Astrocyte (in vitro differentiated cells and primary cell): ENCODE data around the gene XRCC6. TPM values are rescaled to one million over a fixed set of nuclear protein-coding genes. Genes with fewer than 3 reads are reported as not detected.
"Not testable (repeated sequence)": the region's sequence is repeated elsewhere in the genome, so short reads cannot be mapped to it uniquely, and the experiment has no call there.

Experiments used
- DNase-seq: peaks from one replicate; pipeline ENCODE4 v3.0.0-alpha.2; 2010; ENCODE audit warnings: low read depth
- FAIRE-seq: peaks from 2 replicates; lab custom pipeline; 2011; peaks lifted over from hg19 to GRCh38; lab: Jason Lieb, UNC
- H2AFZ ChIP-seq: 2 replicates; pipeline ENCODE4 v1.6.0; 2012; ENCODE audit warnings: low read depth, low read length, inconsistent platforms
- H3K27ac ChIP-seq: 2 replicates; pipeline ENCODE4 v1.5.1; 2011; ENCODE audit warnings: low read depth, low read length, inconsistent platforms
- H3K27me3 ChIP-seq: 2 replicates; pipeline ENCODE4 v1.6.0; 2011; ENCODE audit warnings: low read length, inconsistent platforms; ENCODE audit not compliant: insufficient read depth
- H3K36me3 ChIP-seq: 2 replicates; pipeline ENCODE4 v1.5.1; 2011; ENCODE audit warnings: low read length, inconsistent platforms; ENCODE audit not compliant: insufficient read depth
- H3K4me1 ChIP-seq: 2 replicates; pipeline ENCODE4 v1.5.1; 2011; ENCODE audit warnings: low read length, inconsistent platforms; ENCODE audit not compliant: insufficient read depth
- H3K4me2 ChIP-seq: 2 replicates; pipeline ENCODE4 v1.6.0; 2012; ENCODE audit warnings: low read length, inconsistent platforms
- H3K4me3 ChIP-seq: 2 replicates; pipeline ENCODE4 v1.5.1; 2011; ENCODE audit warnings: low read depth, mild to moderate bottlenecking, low read length, inconsistent platforms; ENCODE audit not compliant: insufficient read depth
- H3K79me2 ChIP-seq: 2 replicates; pipeline ENCODE4 v1.6.0; 2012; ENCODE audit warnings: mild to moderate bottlenecking, low read length, inconsistent platforms; ENCODE audit not compliant: insufficient read depth
- H3K9ac ChIP-seq: 2 replicates; pipeline ENCODE4 v1.6.0; 2012; ENCODE audit warnings: mild to moderate bottlenecking, low read length, inconsistent platforms
- H3K9me3 ChIP-seq: 2 replicates; pipeline ENCODE4 v1.5.1; 2012; ENCODE audit warnings: low read depth, mild to moderate bottlenecking, low read length, inconsistent platforms; ENCODE audit not compliant: insufficient read depth
- H4K20me1 ChIP-seq: 2 replicates; pipeline ENCODE4 v1.6.0; 2012; ENCODE audit warnings: low read length, inconsistent platforms; ENCODE audit not compliant: insufficient read depth
- H3K27ac Mint-ChIP-seq: one replicate; pipeline ENCODE4 v1.8.0; 2021; ENCODE audit warnings: mild to moderate bottlenecking, mixed read lengths; ENCODE audit not compliant: unreplicated experiment
- H3K27me3 Mint-ChIP-seq: one replicate; pipeline ENCODE4 v1.8.0; 2021; ENCODE audit warnings: low read depth, mixed read lengths; ENCODE audit not compliant: unreplicated experiment
- H3K36me3 Mint-ChIP-seq: one replicate; pipeline ENCODE4 v1.8.0; 2021; ENCODE audit warnings: low read depth, mixed read lengths; ENCODE audit not compliant: unreplicated experiment
- H3K4me1 Mint-ChIP-seq: one replicate; pipeline ENCODE4 v1.8.0; 2021; ENCODE audit warnings: low read depth, mixed read lengths; ENCODE audit not compliant: unreplicated experiment
- H3K4me3 Mint-ChIP-seq: one replicate; pipeline ENCODE4 v1.8.0; 2021; ENCODE audit warnings: mild to moderate bottlenecking, moderate library complexity, mixed read lengths; ENCODE audit not compliant: unreplicated experiment
- H3K9me3 Mint-ChIP-seq: one replicate; pipeline ENCODE4 v1.8.0; 2021; ENCODE audit warnings: mild to moderate bottlenecking, mixed read lengths; ENCODE audit not compliant: unreplicated experiment
- EZH2 ChIP-seq: IDR thresholded peaks from 2 replicates; pipeline ENCODE4 v1.6.1; 2012; ENCODE audit warnings: mild to moderate bottlenecking, low read length, inconsistent platforms; ENCODE audit not compliant: insufficient read depth
- total RNA-seq: library from RNA; stranded (reverse); gene quantifications from 2 replicates; pipeline ENCODE4 v1.2.1, GENCODE V29; 2021
- TF ChIP-seq, protein P1 (sequence below): IDR thresholded peaks from 2 replicates; pipeline ENCODE4 v1.5.1; 2011; ENCODE audit warnings: low read depth, mild to moderate bottlenecking, inconsistent platforms, low read length, moderate library complexity; ENCODE audit not compliant: insufficient read depth

XRCC6 gene
- total RNA-seq, 1 donor from 2014 or later: 232 TPM

- Mint-ChIP-seq H3K36me3 (peaks cover 12% of the 10 kb centered on the region), H3K27me3 (no peaks in the 10 kb centered on the region), H3K4me1 (no peaks in the 10 kb centered on the region), H3K27ac (peak overlapping the region; percentile 24), H3K9me3 (no peaks in the 10 kb centered on the region), H3K4me3 (no peak overlapping the region)
- no peaks in the 10 kb centered on the region for H3K4me1 ChIP-seq
- peaks cover 50% of the 10 kb centered on the region for H3K79me2 ChIP-seq
- no peak overlapping the region for H2AFZ ChIP-seq
- H3K4me3 ChIP-seq: no peak overlapping the region
- H3K4me2 ChIP-seq: no peak overlapping the region
- FAIRE-seq (no peak), DNase-seq (peak; percentile 49)
- no peak overlapping the region for H3K9ac ChIP-seq
- H3K27me3 ChIP-seq: no peaks in the 10 kb centered on the region
- H3K9me3 ChIP-seq: no peaks in the 10 kb centered on the region
- TF ChIP-seq, protein P1, sequence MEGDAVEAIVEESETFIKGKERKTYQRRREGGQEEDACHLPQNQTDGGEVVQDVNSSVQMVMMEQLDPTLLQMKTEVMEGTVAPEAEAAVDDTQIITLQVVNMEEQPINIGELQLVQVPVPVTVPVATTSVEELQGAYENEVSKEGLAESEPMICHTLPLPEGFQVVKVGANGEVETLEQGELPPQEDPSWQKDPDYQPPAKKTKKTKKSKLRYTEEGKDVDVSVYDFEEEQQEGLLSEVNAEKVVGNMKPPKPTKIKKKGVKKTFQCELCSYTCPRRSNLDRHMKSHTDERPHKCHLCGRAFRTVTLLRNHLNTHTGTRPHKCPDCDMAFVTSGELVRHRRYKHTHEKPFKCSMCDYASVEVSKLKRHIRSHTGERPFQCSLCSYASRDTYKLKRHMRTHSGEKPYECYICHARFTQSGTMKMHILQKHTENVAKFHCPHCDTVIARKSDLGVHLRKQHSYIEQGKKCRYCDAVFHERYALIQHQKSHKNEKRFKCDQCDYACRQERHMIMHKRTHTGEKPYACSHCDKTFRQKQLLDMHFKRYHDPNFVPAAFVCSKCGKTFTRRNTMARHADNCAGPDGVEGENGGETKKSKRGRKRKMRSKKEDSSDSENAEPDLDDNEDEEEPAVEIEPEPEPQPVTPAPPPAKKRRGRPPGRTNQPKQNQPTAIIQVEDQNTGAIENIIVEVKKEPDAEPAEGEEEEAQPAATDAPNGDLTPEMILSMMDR: no peak
- no peak for TF ChIP-seq EZH2
- no peak overlapping the region for H3K27ac ChIP-seq
- peaks cover 54% of the 10 kb centered on the region for H3K36me3 ChIP-seq
- H4K20me1 ChIP-seq: peaks cover 44% of the 10 kb centered on the region
Measured at GRCh38 chr22:41636467-41636866, 15.4 kb downstream of the XRCC6 start.

DNA sequence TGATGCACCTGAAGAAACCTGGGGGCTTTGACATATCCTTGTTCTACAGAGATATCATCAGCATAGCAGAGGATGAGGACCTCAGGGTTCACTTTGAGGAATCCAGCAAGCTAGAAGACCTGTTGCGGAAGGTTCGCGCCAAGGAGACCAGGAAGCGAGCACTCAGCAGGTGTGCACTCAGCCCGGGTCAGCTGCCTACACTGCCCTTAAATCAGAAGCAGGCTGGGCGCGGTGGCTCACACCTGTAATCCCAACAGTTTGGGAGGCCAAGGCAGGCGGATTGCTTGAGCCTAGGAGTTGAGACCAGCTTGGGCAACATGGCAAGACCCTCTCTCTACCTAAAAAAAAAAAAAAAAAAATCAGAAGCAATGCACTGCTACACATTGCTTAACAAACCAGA, 16.5 kb downstream of the XRCC6 start:
- not testable (repeated sequence) for H3K4me3 ChIP-seq, H3K27ac ChIP-seq, H3K4me2 ChIP-seq, H3K27me3 ChIP-seq, H3K9me3 Mint-ChIP-seq, H3K4me3 Mint-ChIP-seq, H3K4me1 Mint-ChIP-seq, H3K4me1 ChIP-seq, H3K9me3 ChIP-seq, H3K27me3 Mint-ChIP-seq, DNase-seq, FAIRE-seq, H3K27ac Mint-ChIP-seq, H2AFZ ChIP-seq, H3K9ac ChIP-seq
- H3K36me3 Mint-ChIP-seq: peaks cover 12% of the 10 kb centered on the region
- Histone ChIP-seq H3K79me2 (peaks cover 53% of the 10 kb centered on the region), H4K20me1 (peaks cover 55% of the 10 kb centered on the region), H3K36me3 (peaks cover 64% of the 10 kb centered on the region)

DNA sequence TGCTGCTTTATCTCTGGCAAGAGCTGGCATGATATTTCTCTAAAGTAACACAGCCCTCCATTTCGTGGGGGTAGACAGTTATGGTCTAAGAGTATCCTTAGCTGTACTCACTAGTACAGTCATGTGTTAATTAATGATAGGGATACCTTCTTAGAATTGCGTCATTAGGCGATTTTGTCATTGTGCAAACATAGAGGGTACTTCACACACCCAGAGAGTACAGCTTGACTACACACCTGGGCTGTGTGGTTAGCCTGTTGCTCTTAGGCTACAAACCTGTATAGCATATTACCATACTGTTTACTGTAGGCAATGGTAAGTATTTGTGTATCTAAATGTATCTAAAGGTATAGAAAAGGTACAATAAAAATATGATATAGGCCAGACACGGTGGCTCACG, 17.0 kb downstream of the XRCC6 start:
- Histone ChIP-seq H4K20me1 (peaks cover 59% of the 10 kb centered on the region), H3K9ac (no peak overlapping the region), H3K27me3 (no peaks in the 10 kb centered on the region), H3K27ac (no peak overlapping the region), H2AFZ (no peak overlapping the region), H3K4me3 (no peak overlapping the region), H3K9me3 (no peaks in the 10 kb centered on the region), H3K79me2 (peaks cover 54% of the 10 kb centered on the region), H3K4me1 (no peaks in the 10 kb centered on the region), H3K36me3 (peaks cover 66% of the 10 kb centered on the region), H3K4me2 (no peak overlapping the region)
- TF ChIP-seq EZH2: no peak
- TF ChIP-seq, protein P1: no peak
- H3K4me3 Mint-ChIP-seq: no peak overlapping the region
- no peak for DNase-seq
- H3K9me3 Mint-ChIP-seq: no peaks in the 10 kb centered on the region
- H3K36me3 Mint-ChIP-seq: peaks cover 16% of the 10 kb centered on the region
- no peak for FAIRE-seq
- H3K27me3 Mint-ChIP-seq: no peaks in the 10 kb centered on the region
- H3K27ac Mint-ChIP-seq: no peak overlapping the region
- H3K4me1 Mint-ChIP-seq: peaks cover 8% of the 10 kb centered on the region
